ENCODE measurements around the gene INPP5A.

DNA sequence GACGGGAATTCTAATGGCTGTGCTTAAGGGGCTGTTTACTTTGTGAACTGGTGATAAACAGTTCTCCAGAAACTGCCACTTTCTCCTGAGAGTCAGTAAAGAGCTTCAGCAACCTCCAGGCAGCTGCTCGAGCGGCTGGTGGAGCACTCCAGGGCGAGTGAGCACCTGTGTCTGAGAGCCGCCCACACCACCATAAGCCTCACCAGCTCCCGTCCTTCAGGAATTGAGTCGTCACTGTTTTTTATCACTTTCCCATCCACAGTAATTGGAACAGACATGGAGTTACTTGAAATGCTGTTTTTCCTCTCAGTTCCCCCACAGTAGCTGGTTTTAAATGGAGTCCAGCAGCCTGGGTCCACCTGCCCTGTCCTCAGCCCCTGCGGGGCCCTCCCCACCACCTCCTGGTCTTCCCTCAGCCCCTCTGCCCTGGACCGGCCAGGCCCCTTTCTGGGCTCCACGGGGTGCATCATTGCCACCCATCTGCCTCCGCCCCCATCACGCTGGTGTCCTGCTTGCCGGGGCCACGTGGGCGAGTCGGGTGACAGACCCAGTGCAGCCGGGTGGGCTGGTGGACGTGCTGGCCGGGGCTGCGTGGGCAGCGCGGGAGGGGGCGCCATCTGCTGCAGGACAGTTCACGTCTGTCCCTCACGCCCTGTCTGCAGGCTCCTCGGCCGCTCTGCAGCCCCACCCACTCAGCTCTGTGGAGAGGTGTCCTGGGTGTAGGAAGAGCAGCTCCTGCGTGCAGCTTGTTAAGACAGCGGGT lies 192.4 kb downstream of the INPP5A start:
- no peak for TF ChIP-seq ZNF274 (CRISPR knock-in tag; IDR thresholded peaks at IDR 0.05)
- no peak for TF ChIP-seq CEBPB (IDR thresholded peaks at IDR 0.05; ENCODE audit: borderline replicate concordance, low read depth, low read length)
- no peak for TF ChIP-seq FOSL1 (CRISPR knock-in tag; IDR thresholded peaks at IDR 0.05; ENCODE audit: borderline replicate concordance)
- no peak for TF ChIP-seq ZNF205 (CRISPR knock-in tag; IDR thresholded peaks at IDR 0.05)
- TF ChIP-seq, protein P1, sequence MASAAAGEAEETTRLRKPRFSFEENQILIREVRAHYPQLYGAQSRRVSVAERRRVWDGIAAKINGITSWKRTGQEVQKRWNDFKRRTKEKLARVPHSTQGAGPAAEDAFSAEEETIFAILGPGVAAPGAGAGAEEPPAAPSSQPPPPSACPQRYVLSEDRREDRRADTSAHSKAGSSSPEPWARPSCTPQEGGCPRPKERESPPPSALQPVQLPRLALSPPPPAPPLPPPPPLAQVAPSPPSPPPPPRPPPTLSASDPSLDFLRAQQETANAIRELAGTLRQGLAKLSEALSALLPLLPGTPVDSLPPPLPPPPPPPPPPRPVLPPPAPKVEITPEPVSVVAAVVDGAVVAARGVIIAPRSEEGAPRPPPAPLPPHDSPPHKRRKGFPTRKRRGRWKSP (CRISPR knock-in tag; IDR thresholded peaks at IDR 0.05), result no peak
- TF ChIP-seq ZSCAN20 (CRISPR knock-in tag; IDR thresholded peaks at IDR 0.05; ENCODE audit: borderline replicate concordance), result no peak
- TF ChIP-seq MED8 (CRISPR knock-in tag; IDR thresholded peaks at IDR 0.05; ENCODE audit: insufficient replicate concordance), result no peak
- TF ChIP-seq JUN (CRISPR knock-in tag; IDR thresholded peaks at IDR 0.05), result no peak
- no peak for TF ChIP-seq DPF2 (CRISPR knock-in tag; IDR thresholded peaks at IDR 0.05; ENCODE audit: borderline replicate concordance, low read depth)
- TF ChIP-seq ZBTB3 (CRISPR knock-in tag; IDR thresholded peaks at IDR 0.05; ENCODE audit: borderline replicate concordance, low read depth), result no peak
- TF ChIP-seq EHMT2 (IDR thresholded peaks at IDR 0.05; ENCODE audit: borderline replicate concordance, low read depth, low read length), result no peak
- no peak for TF ChIP-seq RFX5 (IDR thresholded peaks at IDR 0.05; ENCODE audit: low read depth, low read length)

Measured in HepG2 (cell line).